Spleen (tissue), 11 donors: Measurements from ENCODE around the gene TP53INP2. TPM values are rescaled to one million over a fixed set of nuclear protein-coding genes. Genes with fewer than 3 reads are reported as not detected.

Experiments used
- DNase-seq: peaks from one replicate; pipeline ENCODE4 v3.0.0-alpha.2; 2020
- H3K27ac ChIP-seq, 8 donors: fragments of 200-600 bp; sonication (generic) in 7 of 8; 1 replicate in 4 of 8; 2 replicates in 4 of 8; pipeline versions ENCODE4 v1.5.0 to v1.8.0; 2016 to 2021; ENCODE audit warnings: inconsistent platforms in 4 of 8, mild to moderate bottlenecking in 4 of 8, moderate library complexity in 1 of 8
- H3K27me3 ChIP-seq, 7 donors: fragments of 200-600 bp; sonication (generic) in 6 of 7; replicated peaks in 1 of 7; 1 replicate in 4 of 7; 2 replicates in 3 of 7; pipeline versions ENCODE4 v1.5.0 to v1.8.0; 2016 to 2021; ENCODE audit warnings: inconsistent platforms in 3 of 7, mild to moderate bottlenecking in 1 of 7
- H3K36me3 ChIP-seq, 6 donors: fragments of 200-600 bp; sonication (generic) in 5 of 6; 1 replicate in 4 of 6; 2 replicates in 2 of 6; pipeline versions ENCODE4 v1.5.0 to v1.8.0; 2016 to 2021; ENCODE audit warnings: inconsistent platforms in 2 of 6
- H3K4me1 ChIP-seq, 6 donors: fragments of 200-600 bp; sonication (generic) in 5 of 6; 1 replicate in 3 of 6; 2 replicates in 3 of 6; pipeline versions ENCODE4 v1.5.0 to v1.8.0; 2016 to 2021; ENCODE audit warnings: inconsistent platforms in 3 of 6
- H3K4me3 ChIP-seq, 8 donors: fragments of 200-600 bp; sonication (generic) in 7 of 8; 1 replicate in 4 of 8; 2 replicates in 4 of 8; pipeline versions ENCODE4 v1.5.0 to v1.8.0; 2016 to 2021; ENCODE audit warnings: inconsistent platforms in 4 of 8, mild to moderate bottlenecking in 4 of 8, moderate library complexity in 2 of 8
- H3K9me3 ChIP-seq, 8 donors: fragments of 200-600 bp; sonication (generic) in 7 of 8; 1 replicate in 4 of 8; 2 replicates in 4 of 8; pipeline versions ENCODE4 v1.5.0 to v1.8.0; 2016 to 2021; ENCODE audit warnings: inconsistent platforms in 4 of 8
- POLR2A ChIP-seq, 3 donors: fragments of 450-650 bp; IDR thresholded peaks; one replicate each; pipeline ENCODE4 v1.5.1; 2017; ENCODE audit warnings: antibody characterized with exemption in 3 of 3, mild to moderate bottlenecking in 1 of 3
- POLR2AphosphoS5 ChIP-seq, 3 donors: sonication (generic); formaldehyde crosslinking; IDR thresholded peaks; one replicate each; pipeline ENCODE4 v1.5.1; 2017; ENCODE audit warnings: antibody characterized with exemption in 3 of 3
- WGBS, 5 donors: extraction: QIAGEN DNeasy Blood & Tissue Kit in 3 of 5; methylation state at CpG; one replicate each; pipeline versions ENCODE4 v1.1.5 to v1.1.7; 2013 to 2018; 5-methylcytosine and 5-hydroxymethylcytosine counted together
- intact Hi-C: fragments of 100-400 bp; cut with DNase I; formaldehyde crosslinking; loops from one replicate; pipeline ENCODE4 v1.15.0; 2023; ENCODE audit warnings: low total_unique reads
- polyA plus RNA-seq, 3 donors: library from polyadenylated mRNA; stranded (reverse); fragments of 200-250 nt; gene quantifications; one replicate each; pipeline ENCODE4 v1.2.1, GENCODE V29; 2013
- total RNA-seq, 7 donors: library from RNA; depleted of rRNA in 3 of 7; stranded (reverse); fragments of >200 nt in 3 of 7; fragmentation: NEBNext Ultra II Directional in 4 of 7; extraction: Animal tissue kit (Norgen Biotek cat#: 25700) in 4 of 7; gene quantifications; one replicate each; pipeline versions ENCODE4 v1.1.0 to v1.2.1, GENCODE V29; 2016 to 2021
- TF ChIP-seq, protein P1 (sequence below), 11 experiments: fragments of 200-600 bp in 7 of 11; fragments of 450-650 bp in 4 of 11; sonication (generic) in 4 of 11; IDR thresholded peaks in 8 of 11; conservative IDR thresholded peaks in 3 of 11; 1 replicate in 7 of 11; 2 replicates in 4 of 11; pipeline versions ENCODE4 v1.4.0 to v1.8.0; 2016 to 2021; ENCODE audit warnings: antibody characterized with exemption in 11 of 11, inconsistent platforms in 4 of 11, mild to moderate bottlenecking in 1 of 11
- donor health status: healthy with polysubstance abuse.
- donor health status: DM: no; HTN: no; CAD: no; lungs with moderate emphysema.
- donor health status: DM: no; HTN: no; CAD: no.
- donor health status: Bipolar disorder and iron deficiency.
- donor health status: healthy.
- donor health status: DM: no; HTN: no; CAD: no.
- donor health status: DM: yes; HTN: yes; CAD: no.

TP53INP2 gene
- total and polyA plus RNA-seq, 10 donors = 2.0 to 10.6 (median 6.4) TPM

DNA sequence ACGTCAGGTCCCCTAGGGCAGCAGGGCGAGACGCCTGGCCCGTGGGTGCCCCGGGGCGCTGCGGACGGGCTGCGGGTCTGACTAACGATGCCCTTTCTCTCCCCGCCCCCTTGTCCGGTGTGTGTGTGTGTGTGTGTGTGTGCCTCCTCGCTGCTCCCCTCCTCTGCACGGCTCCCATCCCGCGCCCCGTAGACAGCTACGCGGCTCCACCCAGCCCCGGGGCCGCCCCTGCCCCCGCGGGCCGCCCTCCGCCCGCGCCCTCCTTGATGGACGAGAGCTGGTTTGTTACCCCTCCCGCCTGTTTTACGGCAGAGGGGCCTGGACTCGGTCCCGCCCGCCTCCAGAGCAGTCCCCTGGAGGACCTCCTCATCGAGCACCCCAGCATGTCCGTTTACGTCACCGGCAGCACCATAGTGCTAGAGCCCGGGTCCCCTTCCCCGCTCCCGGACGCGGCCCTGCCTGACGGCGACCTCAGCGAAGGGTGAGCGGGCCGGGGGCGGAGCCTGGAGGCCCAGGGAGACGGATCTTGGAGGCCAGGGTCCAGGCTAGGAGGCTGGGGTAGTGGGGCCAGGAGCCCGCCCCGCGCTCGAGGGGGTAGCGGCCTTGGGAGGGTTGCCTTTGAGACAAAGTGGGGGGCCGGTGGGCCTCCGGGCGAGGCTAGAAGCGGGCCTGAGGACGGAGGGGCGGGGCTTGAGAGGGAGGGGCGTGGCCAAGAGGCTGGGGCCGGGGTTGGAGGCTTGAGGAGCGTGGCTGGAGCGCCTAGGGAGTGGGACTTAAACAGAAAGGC, 5.1 kb downstream of the TP53INP2 start:
- Histone ChIP-seq H3K9me3 (no peaks in the 10 kb centered on the region), H3K27ac (peak overlapping the region; percentile 75 to 91 (median 82)), H3K4me3 (peak overlapping the region; percentile 71 to 86 (median 76)), H3K36me3 (peaks cover 0 to 37% (median 6%) of the 10 kb centered on the region in 6 donors), H3K4me1 (peaks cover 4 to 74% (median 41%) of the 10 kb centered on the region in 6 donors), H3K27me3 (no peaks in the 10 kb centered on the region)
- TF ChIP-seq POLR2A (IDR thresholded peaks at IDR 0.05) (no peak), POLR2AphosphoS5 (IDR thresholded peaks at IDR 0.05) (peak; percentile 66 to 83 (median 67))
- TF ChIP-seq, protein P1, sequence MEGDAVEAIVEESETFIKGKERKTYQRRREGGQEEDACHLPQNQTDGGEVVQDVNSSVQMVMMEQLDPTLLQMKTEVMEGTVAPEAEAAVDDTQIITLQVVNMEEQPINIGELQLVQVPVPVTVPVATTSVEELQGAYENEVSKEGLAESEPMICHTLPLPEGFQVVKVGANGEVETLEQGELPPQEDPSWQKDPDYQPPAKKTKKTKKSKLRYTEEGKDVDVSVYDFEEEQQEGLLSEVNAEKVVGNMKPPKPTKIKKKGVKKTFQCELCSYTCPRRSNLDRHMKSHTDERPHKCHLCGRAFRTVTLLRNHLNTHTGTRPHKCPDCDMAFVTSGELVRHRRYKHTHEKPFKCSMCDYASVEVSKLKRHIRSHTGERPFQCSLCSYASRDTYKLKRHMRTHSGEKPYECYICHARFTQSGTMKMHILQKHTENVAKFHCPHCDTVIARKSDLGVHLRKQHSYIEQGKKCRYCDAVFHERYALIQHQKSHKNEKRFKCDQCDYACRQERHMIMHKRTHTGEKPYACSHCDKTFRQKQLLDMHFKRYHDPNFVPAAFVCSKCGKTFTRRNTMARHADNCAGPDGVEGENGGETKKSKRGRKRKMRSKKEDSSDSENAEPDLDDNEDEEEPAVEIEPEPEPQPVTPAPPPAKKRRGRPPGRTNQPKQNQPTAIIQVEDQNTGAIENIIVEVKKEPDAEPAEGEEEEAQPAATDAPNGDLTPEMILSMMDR (IDR thresholded peaks at IDR 0.05 in 8 of 11, conservative IDR thresholded peaks at IDR 0.05 in 3 of 11) = peak in 1 of 11 experiments; percentile 16
- WGBS, 5 donors = 0 to 2% (median 1%) methylated on average over 26 to 64 of the region's 64 CpGs
- DNase-seq = peak; percentile 94
- intact Hi-C loops = loop anchor here (5.0 kb wide), 2 partner anchors 167 to 397 kb away; no protein-coding TSS in a partner anchor

DNA sequence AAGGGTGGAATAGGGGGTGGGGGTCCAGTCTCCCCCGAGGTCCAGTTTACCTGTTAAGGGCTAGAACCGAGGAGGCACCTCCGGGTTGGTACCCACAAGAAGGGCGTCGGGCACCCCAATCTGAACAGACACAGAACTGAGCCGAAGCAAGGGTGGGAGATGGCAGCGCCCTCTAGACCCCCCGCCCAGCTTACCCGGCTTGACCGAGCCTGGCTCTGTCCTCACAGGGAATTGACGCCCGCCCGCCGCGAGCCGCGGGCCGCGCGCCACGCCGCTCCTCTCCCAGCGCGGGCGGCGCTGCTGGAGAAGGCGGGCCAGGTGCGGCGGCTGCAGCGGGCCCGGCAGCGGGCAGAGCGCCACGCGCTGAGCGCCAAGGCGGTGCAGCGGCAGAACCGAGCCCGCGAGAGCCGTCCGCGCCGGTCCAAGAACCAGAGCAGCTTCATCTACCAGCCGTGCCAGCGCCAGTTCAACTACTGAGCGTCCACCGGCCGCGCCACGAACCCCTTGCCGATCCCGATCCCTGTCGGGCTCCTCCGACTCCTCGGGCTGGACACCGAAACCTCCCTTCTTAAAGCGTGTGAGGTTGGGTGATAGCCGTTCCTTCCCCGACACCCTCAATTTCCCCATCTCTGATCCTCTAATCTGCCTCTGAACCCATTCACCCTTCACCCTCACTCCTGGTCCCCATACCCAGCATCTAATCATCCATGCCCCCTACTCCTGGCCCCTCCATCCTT, 5.9 kb downstream of the TP53INP2 start:
- peak; percentile 91 for DNase-seq
- Histone ChIP-seq H3K36me3 (peaks cover 0 to 45% (median 10%) of the 10 kb centered on the region in 6 donors), H3K27me3 (no peaks in the 10 kb centered on the region), H3K4me1 (peaks cover 1 to 69% (median 36%) of the 10 kb centered on the region in 6 donors), H3K4me3 (peak overlapping the region; percentile 71 to 86 (median 76)), H3K9me3 (no peaks in the 10 kb centered on the region), H3K27ac (peak overlapping the region in 7 of 8 donors; percentile 75 to 91 (median 84))
- intact Hi-C loops = loop anchor here (5.0 kb wide), 2 partner anchors 168 to 398 kb away; no protein-coding TSS in a partner anchor
- TF ChIP-seq, protein P1 (IDR thresholded peaks at IDR 0.05 in 8 of 11, conservative IDR thresholded peaks at IDR 0.05 in 3 of 11) = peak in 2 of 11 experiments; percentile 37 to 47
- TF ChIP-seq POLR2AphosphoS5 (IDR thresholded peaks at IDR 0.05) (peak in 1 of 3 donors; percentile 7), POLR2A (IDR thresholded peaks at IDR 0.05) (no peak)
- WGBS, 5 donors = 5 to 19% (median 6%) methylated on average over 22 to 61 of the region's 61 CpGs

DNA sequence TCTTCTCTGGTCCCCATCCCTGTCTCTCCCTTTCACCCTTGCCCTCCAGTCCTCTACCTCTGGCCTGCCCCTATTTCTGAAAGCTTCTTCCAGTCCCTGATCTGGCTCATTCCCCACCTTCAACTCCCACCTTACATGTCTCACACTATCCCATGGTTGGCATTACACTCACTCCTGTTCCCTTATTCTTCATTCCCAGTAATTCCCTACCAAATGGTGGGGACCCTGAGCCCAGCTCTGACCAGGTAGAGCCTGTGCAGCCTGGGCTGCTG, 6.4 kb downstream of the TP53INP2 start:
- Histone ChIP-seq H3K27me3 (no peaks in the 10 kb centered on the region), H3K9me3 (no peaks in the 10 kb centered on the region), H3K4me1 (peaks cover 0 to 64% (median 33%) of the 10 kb centered on the region in 6 donors), H3K4me3 (peak overlapping the region in 2 of 8 donors; percentile 71 to 86), H3K27ac (no peak overlapping the region), H3K36me3 (peaks cover 0 to 50% (median 14%) of the 10 kb centered on the region in 6 donors)
- TF ChIP-seq POLR2A (IDR thresholded peaks at IDR 0.05) (no peak), POLR2AphosphoS5 (IDR thresholded peaks at IDR 0.05) (no peak)
- TF ChIP-seq, protein P1 (IDR thresholded peaks at IDR 0.05 in 8 of 11, conservative IDR thresholded peaks at IDR 0.05 in 3 of 11) = no peak
- no peak for DNase-seq
- intact Hi-C loops = no loop called here
